OCI-LY7 (cell line): ENCODE results near the gene MACROD2.

Source experiments
- EZH2phosphoT487 ChIP-seq: fragments of 200-600 bp; sonication (generic); IDR thresholded peaks from 2 replicates; pipeline ENCODE4 v1.6.1; 2018; ENCODE audit warnings: low read depth, borderline replicate concordance, mild to moderate bottlenecking, mixed run types, antibody characterized with exemption, low read length, moderate library complexity, mixed read lengths
- TF ChIP-seq, protein P1 (sequence below): fragments of 200-600 bp; sonication (generic); conservative IDR thresholded peaks from 2 replicates; pipeline ENCODE4 v1.5.1; 2014; ENCODE audit warnings: mild to moderate bottlenecking, antibody characterized with exemption, low read length, moderate library complexity, mixed read lengths

DNA sequence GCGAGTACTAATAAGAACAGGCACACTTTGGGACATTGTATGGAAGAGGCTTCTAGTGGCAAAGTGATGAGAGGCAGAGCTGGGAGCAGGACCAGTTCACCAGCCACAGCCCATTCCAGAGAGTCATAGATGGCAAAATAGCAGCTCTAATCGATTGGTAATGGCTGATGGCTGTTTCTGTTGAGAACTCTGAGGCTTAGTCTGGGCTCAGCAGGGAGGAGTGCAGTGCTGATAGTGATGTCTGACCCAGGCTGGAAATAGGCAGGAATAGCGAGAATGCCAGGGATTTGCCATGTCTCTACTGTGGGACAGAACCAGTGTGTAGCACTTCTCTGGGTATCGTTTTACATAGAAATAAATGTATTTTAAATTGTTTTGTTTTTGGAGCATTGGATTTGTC lies 962.1 kb downstream of the MACROD2 start:
- no peak for TF ChIP-seq EZH2phosphoT487
- TF ChIP-seq, protein P1, sequence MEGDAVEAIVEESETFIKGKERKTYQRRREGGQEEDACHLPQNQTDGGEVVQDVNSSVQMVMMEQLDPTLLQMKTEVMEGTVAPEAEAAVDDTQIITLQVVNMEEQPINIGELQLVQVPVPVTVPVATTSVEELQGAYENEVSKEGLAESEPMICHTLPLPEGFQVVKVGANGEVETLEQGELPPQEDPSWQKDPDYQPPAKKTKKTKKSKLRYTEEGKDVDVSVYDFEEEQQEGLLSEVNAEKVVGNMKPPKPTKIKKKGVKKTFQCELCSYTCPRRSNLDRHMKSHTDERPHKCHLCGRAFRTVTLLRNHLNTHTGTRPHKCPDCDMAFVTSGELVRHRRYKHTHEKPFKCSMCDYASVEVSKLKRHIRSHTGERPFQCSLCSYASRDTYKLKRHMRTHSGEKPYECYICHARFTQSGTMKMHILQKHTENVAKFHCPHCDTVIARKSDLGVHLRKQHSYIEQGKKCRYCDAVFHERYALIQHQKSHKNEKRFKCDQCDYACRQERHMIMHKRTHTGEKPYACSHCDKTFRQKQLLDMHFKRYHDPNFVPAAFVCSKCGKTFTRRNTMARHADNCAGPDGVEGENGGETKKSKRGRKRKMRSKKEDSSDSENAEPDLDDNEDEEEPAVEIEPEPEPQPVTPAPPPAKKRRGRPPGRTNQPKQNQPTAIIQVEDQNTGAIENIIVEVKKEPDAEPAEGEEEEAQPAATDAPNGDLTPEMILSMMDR, result no peak
